H7 (cell line): Measurements from ENCODE around the gene C9orf152. TPM values are rescaled to one million over a fixed set of nuclear protein-coding genes. Genes with fewer than 3 reads are reported as not detected.

ENCODE experiments used
- total RNA-seq: library from RNA; depleted of rRNA; stranded (reverse); fragments of >200 nt; shearing (Covaris generic); gene quantifications from 2 replicates; pipeline ENCODE4 v1.2.3, GENCODE V29; 2014; rRNA removed

The C9orf152 gene
- total RNA-seq, 1 experiment from 2014 or later = not detected

Other genes with a start within 250 kb of the C9orf152 start
- gene TXN, start 48.3 kb upstream of the C9orf152 start, total RNA-seq = 354 and 375 TPM in 2 replicates
- gene TXNDC8, start 129.7 kb upstream of the C9orf152 start, total RNA-seq = not detected in 2 replicates